Peyer's patch (tissue), 4 donors: Measurements from ENCODE around the gene TDRD3. TPM values are rescaled to one million over a fixed set of nuclear protein-coding genes. Genes with fewer than 3 reads are reported as not detected.

ENCODE experiments used
- DNase-seq, 3 donors: peaks; one replicate each; pipeline ENCODE4 v3.0.0-alpha.2; 2017 to 2019
- H3K27ac ChIP-seq, 4 donors: fragments of 200-600 bp; sonication (generic); one replicate each; pipeline ENCODE4 v1.5.1; 2016 to 2019
- H3K27me3 ChIP-seq, 2 donors: fragments of 200-600 bp; sonication (generic); one replicate each; pipeline ENCODE4 v1.5.1; 2019
- H3K36me3 ChIP-seq, 3 donors: fragments of 200-600 bp; sonication (generic); one replicate each; pipeline ENCODE4 v1.5.1; 2016 to 2019
- H3K4me1 ChIP-seq, 4 donors: fragments of 200-600 bp; sonication (generic); one replicate each; pipeline ENCODE4 v1.5.1; 2016 to 2019
- H3K4me3 ChIP-seq, 4 donors: fragments of 200-600 bp; sonication (generic); 1 replicate in 3 of 4; 2 replicates in 1 of 4; pipeline ENCODE4 v1.5.1; 2016 to 2019; ENCODE audit warnings: mild to moderate bottlenecking in 1 of 4
- H3K9me3 ChIP-seq, 4 donors: fragments of 200-600 bp; sonication (generic); one replicate each; pipeline ENCODE4 v1.5.1; 2016 to 2019; ENCODE audit warnings: mild to moderate bottlenecking in 1 of 4
- CTCF ChIP-seq, 6 experiments: fragments of 450-650 bp in 4 of 6; fragments of 200-600 bp in 2 of 6; sonication (generic) in 1 of 6; IDR thresholded peaks; one replicate each; pipeline ENCODE4 v1.5.1; 2017 to 2019; ENCODE audit warnings: antibody characterized with exemption in 6 of 6, mild to moderate bottlenecking in 3 of 6, moderate library complexity in 1 of 6
- POLR2A ChIP-seq, 2 donors: fragments of 450-650 bp; IDR thresholded peaks; one replicate each; pipeline ENCODE4 v1.5.1; 2017; ENCODE audit warnings: antibody characterized with exemption in 2 of 2, mild to moderate bottlenecking in 2 of 2, moderate library complexity in 2 of 2
- total RNA-seq, 4 donors: library from RNA; depleted of rRNA; stranded (reverse); fragments of >200 nt; gene quantifications; one replicate each; pipeline ENCODE4 v1.1.0, GENCODE V29; 2016

The TDRD3 gene
- total RNA-seq, 4 donors from 2014 or later, result 18.4 to 29.9 (median 20.9) TPM

- no peak for DNase-seq
- H3K27me3 ChIP-seq, result no peaks in the 10 kb centered on the region
- no peaks in the 10 kb centered on the region for H3K9me3 ChIP-seq
- no peak overlapping the region for H3K27ac ChIP-seq
- no peak overlapping the region for H3K4me3 ChIP-seq
- no peaks in the 10 kb centered on the region for H3K4me1 ChIP-seq
- no peaks in the 10 kb centered on the region for H3K36me3 ChIP-seq
- TF ChIP-seq POLR2A (IDR thresholded peaks at IDR 0.05) (no peak), CTCF (IDR thresholded peaks at IDR 0.05) (no peak)
Observed at GRCh38 chr13:60603049-60603448, 206.0 kb downstream of the TDRD3 start.

- H3K9me3 ChIP-seq, result no peaks in the 10 kb centered on the region
- H3K27me3 ChIP-seq, result no peaks in the 10 kb centered on the region
- H3K4me1 ChIP-seq, result no peaks in the 10 kb centered on the region
- TF ChIP-seq CTCF (IDR thresholded peaks at IDR 0.05) (no peak), POLR2A (IDR thresholded peaks at IDR 0.05) (no peak)
- no peaks in the 10 kb centered on the region for H3K36me3 ChIP-seq
- no peak for DNase-seq
- H3K27ac ChIP-seq, result no peak overlapping the region
- H3K4me3 ChIP-seq, result no peak overlapping the region
Observed at GRCh38 chr13:60604058-60604457, 207.0 kb downstream of the TDRD3 start.

- TF ChIP-seq POLR2A (IDR thresholded peaks at IDR 0.05), result no peak
- TF ChIP-seq CTCF (IDR thresholded peaks at IDR 0.05), result no peak
- Histone ChIP-seq H3K4me1 (no peaks in the 10 kb centered on the region), H3K27me3 (no peaks in the 10 kb centered on the region), H3K4me3 (no peak overlapping the region), H3K36me3 (no peaks in the 10 kb centered on the region), H3K9me3 (no peaks in the 10 kb centered on the region), H3K27ac (no peak overlapping the region)
- no peak for DNase-seq
Observed at GRCh38 chr13:60608954-60609353, 211.9 kb downstream of the TDRD3 start.

- no peaks in the 10 kb centered on the region for H3K36me3 ChIP-seq
- no peak for TF ChIP-seq POLR2A (IDR thresholded peaks at IDR 0.05)
- TF ChIP-seq CTCF (IDR thresholded peaks at IDR 0.05), result no peak
- DNase-seq, result no peak
- H3K27me3 ChIP-seq, result no peaks in the 10 kb centered on the region
- no peak overlapping the region for H3K4me3 ChIP-seq
- no peak overlapping the region for H3K27ac ChIP-seq
- no peaks in the 10 kb centered on the region for H3K9me3 ChIP-seq
- no peaks in the 10 kb centered on the region for H3K4me1 ChIP-seq
Observed at GRCh38 chr13:60611523-60611922, 214.5 kb downstream of the TDRD3 start.

GRCh38 chr13:60612593-60612992, 215.6 kb downstream of the TDRD3 start:
- TF ChIP-seq POLR2A (IDR thresholded peaks at IDR 0.05), result no peak
- no peak for TF ChIP-seq CTCF (IDR thresholded peaks at IDR 0.05)
- Histone ChIP-seq H3K27ac (no peak overlapping the region), H3K4me3 (no peak overlapping the region), H3K9me3 (no peaks in the 10 kb centered on the region), H3K4me1 (no peaks in the 10 kb centered on the region), H3K36me3 (no peaks in the 10 kb centered on the region), H3K27me3 (no peaks in the 10 kb centered on the region)
- DNase-seq, result no peak

GRCh38 chr13:60613080-60613479, 216.1 kb downstream of the TDRD3 start:
- Histone ChIP-seq H3K36me3 (no peaks in the 10 kb centered on the region), H3K27me3 (no peaks in the 10 kb centered on the region), H3K9me3 (no peaks in the 10 kb centered on the region), H3K4me3 (no peak overlapping the region), H3K27ac (no peak overlapping the region), H3K4me1 (no peaks in the 10 kb centered on the region)
- DNase-seq, result no peak
- TF ChIP-seq POLR2A (IDR thresholded peaks at IDR 0.05), result no peak
- TF ChIP-seq CTCF (IDR thresholded peaks at IDR 0.05), result no peak
